GDM1 (cell line): ENCODE results near the gene C11orf86.
A peak's percentile ranks its signal among the peaks of the same experiment; 100 is the strongest.
"Not testable (repeated sequence)": the region's sequence is repeated elsewhere in the genome, so short reads cannot be mapped to it uniquely, and the experiment has no call there.

ENCODE experiments used
- DNase-seq: peaks from one replicate; lab custom pipeline; 2025; lab: John Stamatoyannopoulos, UW

C11orf86 gene, protein sequence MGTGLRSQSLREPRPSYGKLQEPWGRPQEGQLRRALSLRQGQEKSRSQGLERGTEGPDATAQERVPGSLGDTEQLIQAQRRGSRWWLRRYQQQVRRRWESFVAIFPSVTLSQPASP

DNA sequence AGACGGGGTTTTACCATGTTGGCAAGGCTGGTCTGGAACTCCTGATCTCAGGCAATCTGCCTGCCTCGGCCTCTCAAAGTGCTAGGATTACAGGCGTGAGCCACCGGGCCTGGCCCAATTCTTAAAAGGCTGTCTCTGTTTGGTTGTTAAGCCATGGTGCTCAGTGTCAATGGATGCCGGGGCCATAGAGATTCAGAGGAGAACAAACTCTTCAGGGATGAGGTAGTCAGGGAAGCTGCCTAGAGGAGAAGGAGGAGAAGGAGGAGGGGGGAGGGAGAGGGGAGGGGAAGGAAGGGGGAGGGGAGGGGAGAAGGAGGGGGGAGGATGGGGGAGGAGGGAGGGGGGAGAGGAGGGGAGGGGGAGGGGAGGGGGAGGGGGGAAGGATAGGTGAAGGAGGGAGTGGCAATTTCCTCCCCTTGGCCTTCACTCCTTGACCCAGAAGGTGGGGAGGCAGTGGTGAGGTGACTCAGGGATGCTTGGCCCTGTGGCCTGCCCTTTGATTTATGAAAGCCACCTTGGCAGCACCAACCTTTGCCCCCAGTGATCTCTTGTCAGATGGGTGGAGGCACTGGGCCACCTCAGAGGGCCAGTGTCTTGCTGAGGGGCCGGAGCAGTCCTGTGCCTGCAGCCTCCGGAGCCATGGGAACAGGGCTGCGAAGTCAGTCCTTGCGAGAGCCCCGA lies at the start of gene C11orf86:
C11orf86 (plus strand) TSS at position 581 of the 681 bp plus-strand sequence; CDS start at position 640, 59 bp downstream.
- no peak for DNase-seq

DNA sequence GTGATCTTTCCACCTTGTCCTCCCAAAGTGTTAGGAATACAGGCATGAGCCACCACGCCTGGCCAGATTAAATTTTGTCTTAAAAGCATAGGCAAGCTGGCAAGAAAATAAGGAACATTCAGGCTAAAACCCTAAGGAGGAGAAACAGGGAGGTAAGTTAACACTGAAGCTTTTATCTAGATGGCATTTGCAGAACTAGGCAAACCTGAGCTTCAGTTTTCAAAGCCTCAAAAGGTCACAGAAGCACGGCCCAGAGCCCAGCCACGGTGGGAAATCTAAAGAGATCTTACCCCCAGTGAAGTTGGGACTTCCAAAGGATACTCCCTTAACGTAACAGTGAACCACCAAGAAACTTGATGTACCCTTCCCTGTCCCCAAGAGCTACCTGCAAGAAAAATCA lies 45.4 kb upstream of the C11orf86 start:
- no peak for DNase-seq

DNA sequence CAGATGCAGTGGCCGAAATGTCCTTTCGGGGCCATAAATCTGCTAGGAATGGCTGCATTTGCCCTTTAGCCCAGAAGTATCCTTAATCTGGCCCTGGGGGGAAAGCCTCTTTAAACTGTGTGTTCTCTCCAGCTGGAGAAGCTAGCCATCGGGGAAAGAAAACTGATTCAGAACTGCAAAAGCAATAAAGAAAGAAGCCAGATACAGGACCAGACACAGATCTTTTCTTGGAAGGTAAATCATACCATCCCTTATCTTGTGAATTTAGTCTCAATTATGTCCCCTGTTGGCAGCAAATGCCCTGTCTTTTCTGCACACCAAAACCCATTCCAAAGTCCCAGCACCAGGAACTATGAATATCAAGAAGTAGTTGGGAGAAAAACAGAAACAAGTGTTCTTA lies 42.6 kb upstream of the C11orf86 start:
- no peak for DNase-seq

DNA sequence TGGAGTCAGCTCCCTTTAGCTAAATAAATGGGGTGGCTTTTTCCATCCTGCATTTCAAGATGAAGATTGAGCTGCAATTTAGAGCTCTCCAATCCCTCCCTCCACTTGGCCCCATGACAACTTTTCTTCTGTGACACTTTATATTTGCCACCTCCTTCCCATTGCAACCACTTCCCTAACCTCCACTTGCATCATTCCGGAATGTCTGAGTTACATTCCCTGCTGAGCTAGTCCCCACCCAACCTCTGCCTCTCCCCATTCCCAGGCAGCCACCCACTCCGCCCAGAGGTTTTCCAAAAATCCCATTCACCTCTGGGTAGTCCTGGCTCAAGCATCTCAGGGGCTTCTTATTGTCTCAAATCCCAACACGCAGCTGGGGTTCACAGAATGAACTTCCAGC lies 41.6 kb upstream of the C11orf86 start:
- DNase-seq, result no peak

DNA sequence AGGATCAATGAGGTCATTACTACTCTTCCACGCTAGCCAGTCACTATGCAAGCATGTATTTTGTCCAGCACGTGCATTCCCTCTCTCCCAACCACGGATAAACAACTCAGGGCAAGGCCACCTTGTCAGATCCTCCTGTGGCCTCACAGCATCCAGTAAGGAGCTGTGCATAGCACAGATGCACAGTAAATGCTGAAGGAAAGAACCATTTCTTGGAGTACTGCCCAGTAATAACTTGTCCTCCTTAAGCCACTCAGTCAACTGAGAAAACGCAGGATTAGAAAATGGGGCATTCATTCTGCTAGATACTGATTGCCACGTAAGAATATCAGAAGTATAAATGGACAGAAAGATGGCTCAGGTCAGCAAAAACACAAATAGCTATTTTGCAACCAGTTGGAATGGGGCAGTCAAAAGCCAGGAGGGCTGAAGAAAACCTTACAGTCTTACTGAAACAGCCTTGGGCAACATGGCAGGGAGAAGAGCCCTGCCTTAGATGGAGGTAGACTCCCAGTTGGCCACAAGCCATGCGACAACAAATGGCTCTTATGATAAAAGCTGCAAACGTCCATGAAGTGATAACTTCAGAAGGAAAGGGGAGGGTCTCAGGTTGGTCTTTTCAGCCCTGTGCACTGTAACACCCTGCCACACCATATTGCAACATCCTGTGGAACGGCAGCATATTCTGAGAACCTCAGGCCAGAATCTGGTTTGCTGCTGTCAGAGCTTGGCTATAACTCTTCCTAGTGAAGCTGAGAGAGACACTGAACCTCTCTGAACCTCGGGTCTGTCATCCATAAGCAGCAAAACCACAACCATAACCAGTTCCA lies 39.9 kb upstream of the C11orf86 start:
- DNase-seq, result no peak

DNA sequence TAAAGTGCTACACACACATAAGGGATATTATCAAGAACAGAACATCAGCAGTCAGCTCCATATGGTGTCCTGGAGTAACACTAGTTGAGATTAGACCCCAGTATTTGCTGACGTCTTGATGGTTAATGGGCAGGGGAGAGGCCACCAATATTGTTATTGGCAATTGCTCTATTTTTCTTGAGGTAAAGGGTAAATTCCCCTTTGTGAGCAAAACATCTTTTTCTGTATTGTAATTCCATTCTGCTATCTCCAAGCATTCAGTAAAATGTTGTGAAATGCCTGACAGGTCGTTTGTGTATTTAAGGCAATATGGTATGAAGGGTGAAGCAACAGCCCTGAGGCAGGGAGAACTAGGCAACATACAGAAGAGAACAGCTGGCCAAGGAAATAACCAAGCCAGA lies 38.8 kb upstream of the C11orf86 start:
- DNase-seq, result no peak

DNA sequence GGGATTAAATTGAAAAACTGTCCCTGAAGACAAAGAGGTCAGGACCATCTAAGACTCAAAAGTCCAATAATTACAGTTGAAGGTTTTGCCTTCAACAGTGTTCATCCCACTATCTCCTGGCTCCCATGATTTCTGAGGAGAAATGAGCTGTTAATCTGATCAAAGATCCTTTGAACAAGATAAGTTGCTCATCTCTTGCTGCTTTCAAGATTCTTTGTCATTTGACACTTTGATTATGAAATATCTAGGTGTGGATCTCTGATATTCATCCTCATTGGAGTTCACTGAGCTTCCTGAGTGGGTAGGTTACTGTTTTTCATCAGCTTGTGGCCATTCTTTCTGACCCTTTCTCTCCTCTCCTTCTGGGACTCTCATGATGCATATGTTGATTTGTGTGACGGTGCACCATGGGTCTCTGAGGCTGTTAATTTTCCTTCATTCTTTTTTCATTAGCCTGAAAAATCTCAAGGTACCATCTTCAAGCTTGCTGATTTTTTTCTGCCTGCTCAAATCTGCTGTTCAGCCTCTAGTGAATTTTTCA lies 37.8 kb upstream of the C11orf86 start:
- DNase-seq, result no peak

DNA sequence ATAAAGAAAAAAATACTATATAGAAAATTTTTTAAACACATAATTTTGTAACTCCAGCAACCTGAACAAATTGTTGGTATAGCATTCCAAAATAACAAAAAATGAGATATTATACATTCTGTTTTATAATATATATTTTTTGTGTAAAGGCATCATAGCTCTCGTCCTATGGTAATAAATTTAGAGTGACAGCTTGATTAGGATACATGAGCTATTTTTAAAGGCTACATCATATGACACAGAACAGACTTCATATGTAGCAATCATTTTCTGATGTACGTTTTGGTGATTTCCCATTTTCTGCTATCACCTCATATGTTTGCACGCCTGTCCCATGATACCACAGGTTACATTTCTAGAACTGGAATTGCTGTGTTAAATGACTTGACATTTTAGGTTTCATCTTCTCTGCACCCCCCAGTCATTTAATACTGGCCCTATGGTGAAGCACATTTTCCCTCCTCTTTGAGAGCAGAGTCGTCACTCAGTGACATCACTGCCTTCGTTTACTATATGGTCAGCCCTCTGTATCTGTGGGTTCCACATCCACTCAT lies 36.4 kb upstream of the C11orf86 start:
- no peak for DNase-seq

DNA sequence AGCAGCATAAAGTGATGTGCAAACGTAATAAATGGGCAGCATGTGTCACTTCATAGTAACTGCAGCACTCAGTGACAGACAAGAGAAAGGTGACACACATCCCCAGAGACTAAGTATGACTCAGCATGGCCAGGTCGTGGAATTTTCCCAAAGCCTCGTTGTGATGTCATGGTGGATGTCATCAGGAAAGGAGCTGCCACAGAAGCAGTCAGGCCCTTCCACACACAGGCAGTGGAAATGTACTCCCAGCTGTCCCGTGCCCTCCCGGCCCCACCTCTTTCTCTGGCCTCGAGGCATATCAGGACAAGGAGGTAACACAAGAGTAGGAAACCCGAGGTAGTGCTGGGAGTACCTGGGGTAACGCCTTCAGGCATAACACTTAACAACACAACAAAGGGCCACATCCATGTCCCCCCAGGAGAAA lies 25.0 kb upstream of the C11orf86 start:
- no peak for DNase-seq

DNA sequence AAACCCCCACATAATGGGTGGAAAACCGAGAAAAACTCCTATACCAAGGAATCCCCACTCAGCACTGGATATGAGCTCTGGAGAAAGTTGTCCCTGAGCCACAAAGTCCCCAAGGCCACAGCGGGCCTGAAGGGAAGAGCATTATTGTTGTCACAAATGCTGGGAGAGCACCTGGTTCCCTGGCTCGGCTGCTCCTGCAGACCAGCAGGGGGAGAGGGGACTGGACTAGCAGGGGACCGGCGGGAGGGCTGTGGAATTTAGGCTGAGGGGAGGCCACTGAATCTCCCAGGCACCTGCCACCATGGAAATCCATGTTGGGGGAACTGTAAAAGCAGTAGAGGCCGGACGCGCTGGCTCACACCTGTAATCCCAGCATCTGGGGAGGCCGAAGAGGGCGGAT lies 24.0 kb upstream of the C11orf86 start:
- DNase-seq, result no peak

DNA sequence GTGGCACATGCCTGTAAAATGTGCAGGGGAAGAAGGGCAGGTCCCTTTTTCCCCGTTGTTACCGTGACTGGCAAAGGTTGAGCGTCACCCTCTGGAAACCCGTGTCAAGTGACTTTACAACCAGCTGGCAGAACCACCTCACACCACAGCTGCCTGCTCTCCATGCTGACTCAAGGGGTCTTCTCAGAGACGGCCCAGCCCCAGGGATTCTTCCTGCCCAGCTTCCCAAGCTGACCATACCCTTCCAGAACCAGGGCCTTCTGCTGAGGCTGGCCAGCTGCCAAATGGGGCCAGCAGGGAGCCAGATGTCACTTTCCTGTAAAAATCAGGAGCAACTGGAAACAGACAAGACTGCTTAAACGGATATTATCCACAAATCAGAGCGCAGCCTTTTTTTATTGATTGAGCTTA lies 23.2 kb upstream of the C11orf86 start:
- DNase-seq, result no peak

DNA sequence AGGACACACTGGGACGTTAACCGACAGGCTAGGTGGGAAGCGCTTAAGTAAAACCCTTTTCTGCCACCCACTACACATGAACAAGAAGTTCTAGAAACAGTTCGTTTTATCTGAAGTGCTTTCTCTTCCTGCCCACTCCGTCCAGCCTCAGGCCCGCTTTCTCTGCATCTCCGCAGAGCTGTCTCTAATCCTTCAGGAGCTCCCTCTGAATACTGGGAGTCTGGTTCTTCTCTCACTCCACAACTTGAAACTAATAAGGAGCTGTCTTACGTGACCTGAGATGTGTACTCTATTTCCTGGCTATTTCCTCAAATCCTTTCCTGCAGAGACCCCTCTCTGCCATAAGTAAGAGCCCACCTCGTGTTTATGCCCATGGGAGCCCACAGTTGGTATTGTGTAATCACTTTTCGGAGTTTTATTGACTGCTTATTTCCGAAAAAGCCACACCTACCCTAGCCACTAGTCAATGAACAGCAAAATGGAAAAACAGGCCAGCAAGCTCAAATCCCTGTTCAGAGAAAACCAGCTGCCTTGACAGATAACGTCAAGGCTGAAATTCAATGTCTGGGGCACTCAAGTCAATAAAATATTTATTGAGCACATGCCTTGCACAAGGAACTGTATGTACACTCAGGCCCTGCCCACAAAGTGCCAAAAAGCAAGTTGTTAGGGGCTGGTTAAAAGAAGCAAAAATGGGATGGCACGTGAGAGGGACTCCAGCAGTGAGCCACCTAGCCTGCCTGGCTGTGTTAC lies 21.8 kb upstream of the C11orf86 start:
- no peak for DNase-seq

DNA sequence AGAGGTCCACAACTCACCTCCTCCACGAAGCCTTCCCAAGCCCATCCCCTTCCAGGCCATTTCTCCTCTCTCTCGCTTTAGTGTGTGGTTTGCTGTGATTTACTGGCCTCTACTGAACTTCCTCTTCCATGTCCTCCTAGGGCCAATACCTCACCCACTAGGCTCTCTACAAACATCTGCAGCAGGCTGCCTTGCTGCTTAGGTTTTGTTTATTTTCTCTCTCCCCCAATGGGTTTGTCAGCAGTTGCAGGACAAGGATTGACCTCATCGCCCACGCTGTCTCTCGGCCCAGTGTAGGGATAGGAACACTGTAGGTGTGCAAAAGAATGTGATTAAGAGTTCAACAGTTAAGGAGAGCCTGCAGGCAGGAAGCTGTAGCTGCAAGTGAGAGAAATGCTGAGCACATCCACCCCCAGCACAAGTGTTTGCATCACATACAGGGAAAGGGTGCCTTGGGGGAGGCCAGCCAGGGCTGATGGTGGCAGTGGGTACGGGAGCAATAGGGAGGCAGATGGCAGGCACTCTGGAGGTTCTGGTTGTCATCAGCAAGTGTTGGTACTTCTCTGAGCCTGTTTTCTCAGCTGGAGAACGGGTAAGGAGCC lies 18.3 kb upstream of the C11orf86 start:
- no peak for DNase-seq

DNA sequence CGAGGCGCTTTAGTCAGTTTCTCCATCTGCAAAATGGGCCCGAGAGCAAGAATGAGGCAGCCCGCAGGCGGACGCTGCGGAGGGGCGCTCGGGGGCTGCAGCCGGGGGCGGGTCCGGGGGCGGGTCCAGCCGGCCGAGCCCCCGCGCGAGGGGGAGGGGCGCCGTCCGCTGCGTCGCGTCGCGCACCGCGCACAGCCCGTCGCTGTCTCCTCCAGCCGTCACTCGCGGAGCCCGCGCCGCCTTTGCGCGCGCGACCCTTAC lies 17.2 kb upstream of the C11orf86 start:
- DNase-seq, result no peak

DNA sequence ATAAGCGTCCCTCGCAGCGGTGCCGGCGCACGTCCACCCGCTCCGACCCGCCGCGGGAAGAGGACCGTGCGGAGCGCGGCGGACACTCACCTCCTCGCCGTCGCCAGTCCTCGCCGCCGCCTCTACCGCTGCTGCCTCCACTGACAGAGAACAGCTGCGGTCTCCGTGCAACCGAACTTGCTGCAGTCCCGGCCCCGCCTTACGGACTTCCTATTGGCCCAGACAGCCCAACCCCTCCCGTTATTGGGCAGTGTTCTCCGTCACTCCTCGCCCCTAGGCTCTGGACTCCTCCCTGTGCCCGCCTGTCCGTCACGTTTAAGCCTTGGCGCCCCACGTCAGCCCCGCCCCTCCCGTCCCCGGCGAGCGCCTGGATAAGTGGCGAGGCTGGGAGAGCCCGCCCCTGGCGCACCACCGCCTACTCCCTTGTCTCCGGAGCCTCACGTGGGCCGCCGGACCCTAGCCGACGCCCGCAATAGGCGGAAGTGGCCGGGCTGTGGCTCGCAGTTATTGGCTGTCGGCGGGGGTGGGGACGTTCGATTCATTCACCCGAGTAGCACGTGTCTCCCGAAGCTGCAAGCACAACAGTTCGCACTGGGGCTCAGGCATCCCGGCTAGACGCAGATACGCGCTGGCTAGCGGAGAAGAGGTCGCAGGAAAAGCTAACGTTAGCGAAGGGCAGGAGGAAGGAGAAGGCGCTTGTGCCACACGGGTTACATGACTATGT lies 16.7 kb upstream of the C11orf86 start, which contains the start of gene PC:
PC (minus strand) TSS at position 152 of the 724 bp plus-strand sequence. CDS start 86,224 bp downstream, outside the sequence.
- peak; percentile 100 for DNase-seq

DNA sequence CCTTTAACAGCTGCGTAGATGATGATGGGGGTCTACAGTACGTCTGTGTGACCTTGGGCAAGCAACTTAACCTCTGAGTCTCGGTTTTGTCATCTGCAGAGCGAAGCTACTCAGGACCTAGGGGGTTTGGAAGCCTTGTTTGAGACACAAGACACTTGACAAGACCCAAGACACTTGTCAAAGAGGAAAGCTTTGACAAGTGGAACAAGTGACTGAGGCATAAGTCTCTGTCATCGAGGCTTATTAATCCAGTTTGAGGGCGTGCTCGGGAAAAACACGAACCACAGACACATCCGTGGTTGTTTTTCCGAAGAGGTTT lies 16.2 kb upstream of the C11orf86 start:
- no peak for DNase-seq

DNA sequence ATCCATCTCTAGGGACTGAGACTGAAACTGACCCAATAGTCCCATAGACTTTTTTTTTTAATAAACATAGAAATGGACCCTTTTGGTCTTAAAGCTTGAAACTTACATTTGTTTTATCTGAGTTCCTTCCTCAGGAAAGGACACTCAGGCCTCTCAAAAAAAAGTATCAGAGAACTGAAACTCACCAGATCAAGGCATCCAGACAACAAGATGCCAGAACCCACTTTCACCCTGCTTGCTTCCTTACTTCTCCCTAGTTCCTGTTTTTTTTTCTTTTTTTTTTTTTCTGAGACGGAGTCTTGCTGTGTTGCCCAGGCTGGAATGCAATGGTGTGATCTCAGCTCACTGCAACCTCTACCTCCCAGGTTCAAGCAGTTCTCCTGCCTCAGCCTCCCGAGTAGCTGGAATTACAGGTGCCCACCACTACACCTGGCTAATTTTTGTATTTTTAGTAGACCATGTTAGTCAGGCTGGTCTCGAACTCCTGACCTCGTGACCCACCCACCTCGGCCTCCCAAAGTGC lies 13.4 kb upstream of the C11orf86 start:
- DNase-seq, result not testable (repeated sequence)

DNA sequence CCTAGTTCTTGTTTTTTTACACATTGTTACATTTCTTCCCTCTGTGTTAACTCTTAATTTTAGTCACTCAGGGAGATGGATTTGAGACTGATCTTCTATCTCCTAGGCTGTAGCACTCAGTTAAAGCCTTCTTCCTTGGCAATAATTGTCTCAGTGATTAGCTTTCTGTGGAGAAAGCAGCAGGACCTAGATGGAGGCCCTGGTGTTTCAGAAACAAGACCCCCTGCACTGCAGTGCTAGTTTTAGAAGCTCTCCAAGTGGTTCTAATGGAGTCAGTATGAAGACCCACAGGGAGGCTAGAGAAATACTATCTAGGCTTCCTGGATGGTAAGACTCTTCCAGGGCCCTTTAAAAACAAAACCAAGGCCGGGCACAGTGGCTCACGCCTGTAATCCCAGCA lies 12.9 kb upstream of the C11orf86 start:
- no peak for DNase-seq

DNA sequence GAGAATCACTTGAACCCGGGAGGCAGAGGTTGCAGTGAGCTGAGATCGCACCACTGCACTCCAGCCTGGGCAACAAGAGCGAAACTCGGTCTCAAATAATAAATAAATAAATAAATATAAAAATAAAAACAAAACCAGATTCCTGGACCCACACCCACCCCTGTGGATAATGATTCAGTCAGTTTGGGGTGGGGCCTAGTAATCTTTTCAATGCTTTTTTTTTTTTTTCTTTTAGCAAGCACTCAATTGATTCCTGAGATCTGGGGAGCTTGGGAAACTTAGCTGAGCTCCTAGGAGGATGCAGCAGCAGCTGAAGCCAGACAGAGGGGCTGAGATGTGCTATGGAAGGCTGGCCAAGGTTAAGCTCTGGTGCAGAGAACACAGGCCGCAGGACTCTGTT lies 12.3 kb upstream of the C11orf86 start:
- DNase-seq, result no peak

DNA sequence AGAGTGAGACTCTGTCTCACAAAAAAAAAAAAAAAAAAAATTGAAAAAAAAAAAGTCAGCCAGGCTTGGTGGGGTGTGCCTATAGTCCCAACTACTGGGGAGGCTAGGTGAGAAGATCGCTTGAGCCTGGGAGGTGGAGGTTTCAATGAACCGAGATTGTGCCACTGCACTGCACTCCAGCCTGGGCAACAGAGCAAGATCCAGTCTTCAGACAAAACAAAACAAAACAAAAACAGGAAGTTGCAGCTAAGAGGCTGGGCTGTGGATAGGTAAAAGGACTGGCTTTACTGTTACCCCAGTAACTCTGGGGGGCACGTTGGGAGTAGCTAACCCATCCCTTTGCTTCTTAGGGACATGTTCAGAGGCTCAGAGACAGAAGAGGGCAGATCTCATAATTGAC lies 10.6 kb upstream of the C11orf86 start:
- no peak for DNase-seq

DNA sequence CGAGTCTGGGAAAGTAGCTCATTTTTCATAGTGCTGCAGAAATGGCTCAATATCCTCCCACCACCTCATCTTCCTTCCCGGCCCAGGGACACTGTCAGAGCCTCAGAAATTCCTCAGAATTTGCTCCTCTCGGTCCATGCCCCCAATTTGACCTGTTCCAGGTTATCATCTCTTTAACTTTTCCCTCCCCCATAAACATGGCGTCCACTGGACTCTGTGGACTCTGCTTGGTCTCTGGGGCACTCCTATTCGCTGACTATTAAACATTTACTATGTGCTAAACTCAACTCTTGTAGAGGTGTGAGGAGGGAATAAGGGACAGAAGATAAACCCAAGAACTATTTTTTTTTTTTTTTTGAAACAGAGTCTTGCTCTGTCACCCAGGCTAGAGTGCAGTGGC lies 8.8 kb upstream of the C11orf86 start:
- DNase-seq, result no peak
